Neural crest cell (in vitro differentiated cells): Measurements from ENCODE around the gene MYT1. TPM values are rescaled to one million over a fixed set of nuclear protein-coding genes. Genes with fewer than 3 reads are reported as not detected.

Source experiments
- DNase-seq: peaks from one replicate; pipeline ENCODE4 v3.0.0; 2021; ENCODE audit warnings: low read depth, mixed read lengths, low spot score
- H3K27ac Mint-ChIP-seq: one replicate; pipeline ENCODE4 v1.8.0; 2021; ENCODE audit warnings: mild to moderate bottlenecking, mixed read lengths; ENCODE audit not compliant: unreplicated experiment
- H3K27me3 Mint-ChIP-seq: 2 replicates; pipeline ENCODE4 v1.8.0; 2021; ENCODE audit warnings: low read depth, mild to moderate bottlenecking, mixed read lengths
- H3K36me3 Mint-ChIP-seq: 2 replicates; pipeline ENCODE4 v1.8.0; 2021; ENCODE audit warnings: low read depth, mild to moderate bottlenecking, mixed read lengths
- H3K4me1 Mint-ChIP-seq: 2 replicates; pipeline ENCODE4 v1.8.0; 2021; ENCODE audit warnings: mixed read lengths
- H3K4me3 Mint-ChIP-seq: one replicate; pipeline ENCODE4 v1.8.0; 2021; ENCODE audit warnings: mild to moderate bottlenecking, mixed read lengths
- H3K9me3 Mint-ChIP-seq: 2 replicates; pipeline ENCODE4 v1.8.0; 2021; ENCODE audit warnings: mixed read lengths
- total RNA-seq: library from RNA; stranded (reverse); gene quantifications from 2 replicates; pipeline ENCODE4 v1.2.1, GENCODE V29; 2021
- TF ChIP-seq, protein P1 (sequence below): fragments of 200-600 bp; sonication (generic); conservative IDR thresholded peaks from 2 replicates; pipeline ENCODE4 v1.5.0; 2021; ENCODE audit warnings: antibody characterized with exemption, mild to moderate bottlenecking

MYT1 gene
- total RNA-seq, 1 donor from 2014 or later: 4.3 TPM

DNA sequence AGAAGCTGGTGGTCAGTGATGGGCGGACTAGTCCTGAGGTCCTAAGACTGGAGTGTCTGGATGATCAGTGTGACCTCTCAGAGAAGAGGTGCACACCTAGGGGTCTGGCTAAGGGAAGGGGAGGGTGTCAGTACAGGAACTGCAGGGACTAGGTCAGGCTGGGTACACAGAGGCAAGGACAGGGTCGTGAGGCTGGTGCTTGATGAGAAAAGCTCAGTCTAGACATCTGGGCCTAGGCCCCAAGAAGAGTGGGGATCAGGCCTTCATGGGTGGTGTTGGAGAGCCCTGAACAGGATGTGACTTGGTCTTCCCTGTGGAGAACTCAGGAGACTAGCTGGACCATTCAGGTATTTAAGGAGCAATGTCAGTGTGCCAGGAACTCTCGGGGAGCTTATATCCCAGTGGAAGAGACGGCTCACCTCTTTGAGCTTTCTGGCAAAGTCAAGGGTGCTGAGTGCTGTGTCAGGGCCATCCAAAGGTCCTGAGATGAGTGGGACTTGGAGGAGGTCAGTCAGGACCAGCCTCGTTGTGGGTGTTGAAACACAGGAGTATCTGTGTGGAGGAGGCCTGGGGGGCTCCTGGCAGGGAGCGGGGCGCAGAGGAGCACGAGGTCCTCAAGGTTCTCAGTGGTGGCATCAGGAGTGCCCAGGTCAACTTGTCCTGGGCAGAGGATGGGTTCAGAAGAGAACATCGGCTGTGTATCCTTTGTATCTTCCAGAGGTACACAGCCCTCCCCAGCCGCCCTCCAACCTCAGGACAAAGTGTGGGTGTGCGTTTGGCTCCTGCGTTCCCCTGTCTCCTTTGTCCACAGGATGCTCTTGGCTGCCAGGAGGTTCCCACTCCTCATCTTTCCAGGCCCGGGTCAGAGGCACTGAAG lies 13.3 kb upstream of the MYT1 start:
- no peak for DNase-seq
- no peaks in the 10 kb centered on the region for H3K9me3 Mint-ChIP-seq
- H3K27ac Mint-ChIP-seq: no peak overlapping the region
- TF ChIP-seq, protein P1, sequence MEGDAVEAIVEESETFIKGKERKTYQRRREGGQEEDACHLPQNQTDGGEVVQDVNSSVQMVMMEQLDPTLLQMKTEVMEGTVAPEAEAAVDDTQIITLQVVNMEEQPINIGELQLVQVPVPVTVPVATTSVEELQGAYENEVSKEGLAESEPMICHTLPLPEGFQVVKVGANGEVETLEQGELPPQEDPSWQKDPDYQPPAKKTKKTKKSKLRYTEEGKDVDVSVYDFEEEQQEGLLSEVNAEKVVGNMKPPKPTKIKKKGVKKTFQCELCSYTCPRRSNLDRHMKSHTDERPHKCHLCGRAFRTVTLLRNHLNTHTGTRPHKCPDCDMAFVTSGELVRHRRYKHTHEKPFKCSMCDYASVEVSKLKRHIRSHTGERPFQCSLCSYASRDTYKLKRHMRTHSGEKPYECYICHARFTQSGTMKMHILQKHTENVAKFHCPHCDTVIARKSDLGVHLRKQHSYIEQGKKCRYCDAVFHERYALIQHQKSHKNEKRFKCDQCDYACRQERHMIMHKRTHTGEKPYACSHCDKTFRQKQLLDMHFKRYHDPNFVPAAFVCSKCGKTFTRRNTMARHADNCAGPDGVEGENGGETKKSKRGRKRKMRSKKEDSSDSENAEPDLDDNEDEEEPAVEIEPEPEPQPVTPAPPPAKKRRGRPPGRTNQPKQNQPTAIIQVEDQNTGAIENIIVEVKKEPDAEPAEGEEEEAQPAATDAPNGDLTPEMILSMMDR: no peak
- peaks cover 22% of the 10 kb centered on the region for H3K4me1 Mint-ChIP-seq
- no peaks in the 10 kb centered on the region for H3K27me3 Mint-ChIP-seq
- H3K4me3 Mint-ChIP-seq: no peak overlapping the region
- no peaks in the 10 kb centered on the region for H3K36me3 Mint-ChIP-seq

DNA sequence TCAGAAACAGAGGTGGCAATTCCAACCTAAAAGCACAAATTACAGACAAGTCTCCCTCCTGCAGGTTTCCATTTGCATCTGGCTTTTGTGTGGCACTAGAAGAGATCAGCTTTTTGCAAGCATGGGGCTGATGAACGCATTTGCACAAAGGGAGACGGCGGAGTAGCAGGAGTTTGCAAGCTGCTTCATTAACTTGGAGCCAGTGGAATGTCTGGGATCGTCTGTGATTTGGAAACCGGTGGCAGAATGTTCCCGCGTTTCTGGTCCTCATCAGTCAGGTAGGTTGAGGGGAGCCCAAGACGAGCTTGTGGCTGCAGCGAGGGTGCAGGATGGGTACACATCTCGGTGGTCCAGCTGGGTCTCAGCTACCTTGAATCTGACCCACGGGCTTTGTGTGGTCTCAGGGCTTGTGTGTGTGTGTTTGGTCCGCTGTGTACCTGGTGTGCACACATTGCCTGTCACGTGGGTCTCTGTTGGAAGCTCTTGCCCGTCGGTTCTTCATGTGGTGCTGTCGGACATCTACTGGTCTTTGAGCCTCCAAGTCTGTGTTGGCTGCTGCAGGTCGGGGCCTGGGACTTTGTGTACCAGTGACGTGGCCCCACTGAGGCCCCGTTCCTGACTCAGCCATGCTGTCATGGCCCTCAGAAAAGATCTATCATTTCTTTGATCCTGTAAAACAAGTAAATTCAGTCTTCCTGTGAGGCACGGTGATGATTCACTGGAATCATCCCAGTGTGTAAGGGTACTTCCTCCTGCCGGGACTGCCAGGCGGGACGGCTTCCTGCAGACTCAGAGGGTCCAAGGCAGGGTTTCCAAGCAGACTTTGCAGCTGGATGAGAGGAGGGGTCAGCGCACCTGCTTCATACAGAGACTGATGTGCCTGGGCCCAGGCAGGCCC lies 12.4 kb upstream of the MYT1 start:
- Mint-ChIP-seq H3K4me3 (no peak overlapping the region), H3K4me1 (peaks cover 30% of the 10 kb centered on the region), H3K27ac (no peak overlapping the region), H3K27me3 (no peaks in the 10 kb centered on the region), H3K9me3 (no peaks in the 10 kb centered on the region), H3K36me3 (no peaks in the 10 kb centered on the region)
- DNase-seq: no peak
- TF ChIP-seq, protein P1: no peak

DNA sequence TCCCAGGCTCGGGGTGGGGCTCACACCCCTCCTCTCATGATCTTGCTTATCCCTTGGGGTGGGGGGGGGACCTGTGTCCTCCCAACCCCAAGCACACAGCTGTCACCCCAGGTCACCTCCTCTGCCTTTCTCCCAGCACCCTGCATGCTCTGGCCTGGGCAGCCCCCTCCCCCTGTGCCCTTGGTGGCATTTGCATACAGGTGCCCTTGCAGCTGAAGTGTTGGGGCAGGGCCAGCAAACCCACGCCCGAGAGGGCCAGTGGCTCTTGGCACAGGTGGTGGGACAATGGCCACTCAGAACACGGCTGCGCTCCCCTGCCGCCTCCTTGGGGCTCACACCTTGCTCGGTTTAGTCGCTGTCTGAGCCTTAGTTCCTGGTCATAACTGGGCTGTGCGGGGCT lies 11.3 kb upstream of the MYT1 start:
- no peak for DNase-seq
- Mint-ChIP-seq H3K9me3 (no peaks in the 10 kb centered on the region), H3K36me3 (no peaks in the 10 kb centered on the region), H3K4me3 (no peak overlapping the region), H3K27ac (no peak overlapping the region), H3K4me1 (peaks cover 28% of the 10 kb centered on the region), H3K27me3 (no peaks in the 10 kb centered on the region)
- TF ChIP-seq, protein P1: no peak

DNA sequence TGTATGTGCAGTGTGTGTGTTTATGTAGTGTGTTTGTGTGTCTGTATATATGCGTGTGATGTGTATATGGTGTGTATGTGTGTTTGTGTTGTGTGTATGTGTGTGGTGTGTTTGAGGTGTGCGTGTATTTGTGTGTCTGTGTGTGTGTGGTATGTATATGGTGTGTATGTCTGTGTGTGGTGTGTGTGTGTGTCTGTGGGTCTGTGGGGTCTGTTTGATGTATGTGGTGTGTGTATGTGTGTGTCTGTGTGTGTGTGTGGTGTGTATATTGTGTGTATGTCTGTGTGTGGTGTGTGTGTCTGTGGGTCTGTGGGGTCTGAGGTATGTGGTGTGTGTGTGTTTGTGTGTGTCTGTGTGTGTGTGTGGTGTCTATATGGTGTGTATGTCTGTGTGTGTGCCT lies 10.8 kb upstream of the MYT1 start:
- Mint-ChIP-seq H3K27ac (no peak overlapping the region), H3K36me3 (no peaks in the 10 kb centered on the region), H3K9me3 (no peaks in the 10 kb centered on the region), H3K4me3 (no peak overlapping the region), H3K4me1 (peaks cover 28% of the 10 kb centered on the region), H3K27me3 (no peaks in the 10 kb centered on the region)
- DNase-seq: no peak
- TF ChIP-seq, protein P1: no peak

DNA sequence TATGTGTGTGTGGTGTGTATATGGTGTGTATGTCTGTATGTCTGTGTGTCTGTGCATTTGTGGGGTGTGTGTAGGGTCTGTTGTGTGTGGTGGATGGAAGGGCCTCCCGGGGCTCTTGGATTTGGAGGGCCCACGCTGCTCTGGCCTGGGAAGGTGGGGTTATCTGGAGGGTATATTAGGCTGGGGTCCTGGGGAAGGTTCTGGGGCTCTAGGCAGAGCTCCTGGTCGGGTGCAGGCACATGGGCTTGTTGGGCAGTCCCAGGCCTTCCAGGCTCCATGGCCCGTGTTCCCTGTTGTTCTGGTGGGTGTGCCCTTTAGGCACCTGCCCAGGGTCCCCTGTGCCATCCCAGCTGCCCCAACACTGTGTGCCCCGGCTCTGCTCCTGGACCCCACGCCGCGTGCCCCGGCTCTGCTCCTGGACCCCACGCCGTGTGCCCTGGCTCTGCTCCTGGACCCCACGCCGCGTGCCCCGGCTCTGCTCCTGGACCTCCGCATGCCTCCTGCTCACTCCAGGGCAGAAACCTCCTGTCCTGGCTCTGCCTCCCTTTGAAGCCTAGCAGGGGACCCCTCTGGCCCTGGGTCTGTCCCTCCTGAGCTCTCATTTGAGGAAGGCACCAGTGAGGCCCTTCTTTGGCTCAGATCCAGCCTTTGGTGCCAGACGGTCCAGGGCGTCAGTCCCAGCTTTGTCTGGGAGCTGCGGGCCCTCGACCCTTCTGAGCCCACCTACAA lies 10.2 kb upstream of the MYT1 start:
- Mint-ChIP-seq H3K4me3 (no peak overlapping the region), H3K36me3 (no peaks in the 10 kb centered on the region), H3K9me3 (no peaks in the 10 kb centered on the region), H3K27me3 (peaks cover 2% of the 10 kb centered on the region), H3K27ac (no peak overlapping the region), H3K4me1 (peaks cover 30% of the 10 kb centered on the region)
- DNase-seq: no peak
- TF ChIP-seq, protein P1: no peak
